H9 (cell line): Measurements from ENCODE around the gene NUDT7. TPM values are rescaled to one million over a fixed set of nuclear protein-coding genes. Genes with fewer than 3 reads are reported as not detected.

Experiments used
- DNase-seq: peaks from one replicate; pipeline ENCODE4 v3.0.0-alpha.2; 2017
- H2AFZ ChIP-seq: one replicate; pipeline ENCODE4 v1.6.1; 2013; ENCODE audit warnings: mild to moderate bottlenecking, low read length, control low read depth, moderate library complexity
- H2AK5ac ChIP-seq: 2 replicates; pipeline ENCODE4 v1.6.1; 2013; ENCODE audit warnings: low read length, control low read depth, mixed read lengths; ENCODE audit not compliant: insufficient read length
- H2BK120ac ChIP-seq: one replicate; pipeline ENCODE4 v1.6.1; 2013; ENCODE audit warnings: low read depth, mild to moderate bottlenecking, low read length, control low read depth, inconsistent platforms; ENCODE audit not compliant: poor library complexity, severe bottlenecking
- H2BK12ac ChIP-seq: 2 replicates; pipeline ENCODE4 v1.6.1; 2013; ENCODE audit warnings: low read length, control low read depth, mixed read lengths, low read depth; ENCODE audit not compliant: insufficient read length
- H2BK15ac ChIP-seq: 2 replicates; pipeline ENCODE4 v1.6.1; 2013; ENCODE audit warnings: low read depth, low read length, control low read depth
- H2BK20ac ChIP-seq: one replicate; pipeline ENCODE4 v1.6.1; 2013; ENCODE audit warnings: low read depth, mild to moderate bottlenecking, low read length, control low read depth, inconsistent platforms; ENCODE audit not compliant: poor library complexity, severe bottlenecking
- H2BK5ac ChIP-seq: 2 replicates; pipeline ENCODE4 v1.6.1; 2013; ENCODE audit warnings: low read length, control low read depth, mixed read lengths; ENCODE audit not compliant: insufficient read length
- H3K14ac ChIP-seq: 2 replicates; pipeline ENCODE4 v1.6.1; 2013; ENCODE audit warnings: low read length, control low read depth; ENCODE audit not compliant: insufficient read depth
- H3K18ac ChIP-seq: 2 replicates; pipeline ENCODE4 v1.6.1; 2013; ENCODE audit warnings: low read depth, mild to moderate bottlenecking, mixed read lengths, low read length, control low read depth; ENCODE audit not compliant: insufficient read length
- H3K23ac ChIP-seq: 2 replicates; pipeline ENCODE4 v1.6.1; 2013; ENCODE audit warnings: low read length, control low read depth, mixed read lengths, low read depth; ENCODE audit not compliant: insufficient read length
- H3K23me2 ChIP-seq: 2 replicates; pipeline ENCODE4 v1.6.1; 2013; ENCODE audit warnings: low read depth, mild to moderate bottlenecking, mixed read lengths, low read length, control low read depth; ENCODE audit not compliant: insufficient read length, poor library complexity, severe bottlenecking
- H3K27ac ChIP-seq: 2 replicates; pipeline ENCODE4 v1.5.1; 2013; ENCODE audit warnings: low read length, control low read depth, mixed read lengths, low read depth; ENCODE audit not compliant: insufficient read length
- H3K27me3 ChIP-seq: 2 replicates; pipeline ENCODE4 v1.6.1; 2013; ENCODE audit warnings: low read length, control low read depth, inconsistent platforms; ENCODE audit not compliant: insufficient read depth
- H3K4ac ChIP-seq: 2 replicates; pipeline ENCODE4 v1.6.1; 2013; ENCODE audit warnings: low read depth, mild to moderate bottlenecking, control low read depth, inconsistent platforms, low read length, moderate library complexity
- H3K4me1 ChIP-seq: 2 replicates; pipeline ENCODE4 v1.6.1; 2013; ENCODE audit warnings: low read length, control low read depth, inconsistent platforms; ENCODE audit not compliant: insufficient read depth
- H3K4me2 ChIP-seq: 2 replicates; pipeline ENCODE4 v1.6.1; 2013; ENCODE audit warnings: low read length, control low read depth, mixed read lengths; ENCODE audit not compliant: insufficient read length, insufficient read depth
- H3K56ac ChIP-seq: 2 replicates; pipeline ENCODE4 v1.6.1; 2013; ENCODE audit warnings: low read depth, mild to moderate bottlenecking, mixed read lengths, low read length, control low read depth; ENCODE audit not compliant: insufficient read length
- H3K79me1 ChIP-seq: 2 replicates; pipeline ENCODE4 v1.6.1; 2013; ENCODE audit warnings: low read depth, mild to moderate bottlenecking, moderate library complexity, low read length, control low read depth, inconsistent platforms; ENCODE audit not compliant: insufficient read depth, poor library complexity, severe bottlenecking
- H3K79me2 ChIP-seq: 2 replicates; pipeline ENCODE4 v1.6.1; 2013; ENCODE audit warnings: low read length, control low read depth, inconsistent platforms; ENCODE audit not compliant: insufficient read depth
- H3K9ac ChIP-seq: 2 replicates; pipeline ENCODE4 v1.6.1; 2013; ENCODE audit warnings: low read length, control low read depth, mixed read lengths; ENCODE audit not compliant: insufficient read length; ENCODE audit errors: extremely low read depth
- H3K9me3 ChIP-seq: one replicate; pipeline ENCODE4 v1.6.1; 2013; ENCODE audit warnings: low read depth, low read length, inconsistent platforms; ENCODE audit not compliant: control insufficient read depth
- H3T11ph ChIP-seq: one replicate; pipeline ENCODE4 v1.6.1; 2013; ENCODE audit warnings: mild to moderate bottlenecking, low read length, control low read depth, inconsistent platforms
- H4K20me1 ChIP-seq: one replicate; pipeline ENCODE4 v1.6.1; 2013; ENCODE audit not compliant: control insufficient read depth, insufficient read length, insufficient read depth
- H4K5ac ChIP-seq: 2 replicates; pipeline ENCODE4 v1.6.1; 2013; ENCODE audit warnings: low read depth, mild to moderate bottlenecking, mixed read lengths, low read length, control low read depth; ENCODE audit not compliant: insufficient read length
- H4K8ac ChIP-seq: replicated peaks from 2 replicates; pipeline ENCODE4 v1.6.1; 2013; ENCODE audit warnings: low read length, control low read depth, mixed read lengths, low read depth; ENCODE audit not compliant: insufficient read length
- H4K91ac ChIP-seq: 2 replicates; pipeline ENCODE4 v1.6.1; 2013; ENCODE audit warnings: low read depth, mild to moderate bottlenecking, moderate library complexity, mixed read lengths, low read length, control low read depth; ENCODE audit not compliant: insufficient read length
- H3K27ac Mint-ChIP-seq, 3 experiments: 2 replicates in 2 of 3; 3 replicates in 1 of 3; pipeline ENCODE4 v1.8.0; 2020 to 2021; ENCODE audit warnings: mixed read lengths in 3 of 3, mild to moderate bottlenecking in 1 of 3, moderate library complexity in 1 of 3
- H3K27me3 Mint-ChIP-seq: 2 replicates; pipeline ENCODE4 v1.8.0; 2021; ENCODE audit warnings: low read depth, mild to moderate bottlenecking, moderate library complexity, mixed read lengths
- H3K36me3 Mint-ChIP-seq, 3 experiments: 2 replicates in 2 of 3; 3 replicates in 1 of 3; pipeline ENCODE4 v1.8.0; 2020 to 2021; ENCODE audit warnings: low read depth in 3 of 3, mixed read lengths in 3 of 3; ENCODE audit not compliant: insufficient read depth in 1 of 3
- H3K4me1 Mint-ChIP-seq, 2 experiments: 2 replicates each; pipeline ENCODE4 v1.8.0; 2020; ENCODE audit warnings: mixed read lengths in 2 of 2
- H3K4me3 Mint-ChIP-seq, 2 experiments: 2 replicates in 1 of 2; 3 replicates in 1 of 2; pipeline ENCODE4 v1.8.0; 2020 to 2021; ENCODE audit warnings: mild to moderate bottlenecking in 2 of 2, mixed read lengths in 2 of 2, moderate library complexity in 1 of 2
- H3K9me3 Mint-ChIP-seq, 2 experiments: 2 replicates in 1 of 2; 3 replicates in 1 of 2; pipeline ENCODE4 v1.8.0; 2020; ENCODE audit warnings: mild to moderate bottlenecking in 2 of 2, mixed read lengths in 2 of 2, moderate library complexity in 1 of 2
- CTCF ChIP-seq: fragments of 200-600 bp; sonication (generic); conservative IDR thresholded peaks from 3 replicates; pipeline ENCODE4 v1.8.0; 2021; ENCODE audit warnings: antibody characterized with exemption, mild to moderate bottlenecking
- whole genome bisulfite sequencing: extraction: QIAGEN DNeasy Blood & Tissue Kit; methylation state at CpG from one replicate; pipeline ENCODE4 v1.1.7; 2013; ENCODE audit warnings: missing lambda C conversion rate, low lambda C conversion rate, mixed read lengths; ENCODE audit not compliant: insufficient read length; ENCODE audit errors: extremely low coverage; 5-methylcytosine and 5-hydroxymethylcytosine counted together
- total RNA-seq: library from RNA; stranded (reverse); gene quantifications from 2 replicates; pipeline ENCODE4 v1.2.1, GENCODE V29; 2021

NUDT7 gene
- total RNA-seq, 1 experiment from 2014 or later = 6.8 TPM

- no peak overlapping the region for H2AK5ac ChIP-seq
- DNase-seq = no peak
- Mint-ChIP-seq H3K9me3 (no peaks in the 10 kb centered on the region), H3K36me3 (no peaks in the 10 kb centered on the region), H3K4me3 (no peak overlapping the region), H3K4me1 (no peaks in the 10 kb centered on the region; a peak in 3 of 4 replicates), H3K27ac (no peak overlapping the region), H3K27me3 (no peaks in the 10 kb centered on the region; the same call in 1 of the 2 replicates)
- H3K27me3 ChIP-seq = no peaks in the 10 kb centered on the region
- H4K8ac ChIP-seq = no peak overlapping the region
- H3K27ac ChIP-seq = no peak overlapping the region
- no peak overlapping the region for H4K5ac ChIP-seq
- no peak overlapping the region for H2BK120ac ChIP-seq
- no peak overlapping the region for H2BK20ac ChIP-seq
- no peaks in the 10 kb centered on the region for H3K9me3 ChIP-seq
- no peak overlapping the region for H3K56ac ChIP-seq
- no peak overlapping the region for H3T11ph ChIP-seq
- H3K79me1 ChIP-seq = no peaks in the 10 kb centered on the region
- peaks cover 1% of the 10 kb centered on the region; the same call in 1 of the 2 replicates for H3K4me1 ChIP-seq
- no CpG with 5 or more reads among the region's 4 CpGs for WGBS
- no peak overlapping the region for H4K91ac ChIP-seq
- H2BK12ac ChIP-seq = no peak overlapping the region
- H3K4me2 ChIP-seq = no peak overlapping the region
- H3K23ac ChIP-seq = no peak overlapping the region
- no peaks in the 10 kb centered on the region for H3K23me2 ChIP-seq
- no peak overlapping the region for H2BK5ac ChIP-seq
- H3K4ac ChIP-seq = no peak overlapping the region
- H2BK15ac ChIP-seq = no peak overlapping the region
- no peak overlapping the region for H3K9ac ChIP-seq
- no peaks in the 10 kb centered on the region for H4K20me1 ChIP-seq
- no peak overlapping the region for H2AFZ ChIP-seq
- no peak for TF ChIP-seq CTCF
- H3K79me2 ChIP-seq = no peaks in the 10 kb centered on the region
- H3K18ac ChIP-seq = no peak overlapping the region
- no peak overlapping the region for H3K14ac ChIP-seq
Measured at GRCh38 chr16:77677129-77677528, 45.2 kb upstream of the NUDT7 start.
